GM12875 (cell line): Measurements from ENCODE around the gene COX10.

ENCODE experiments used
- H3K4me3 ChIP-seq: one replicate; pipeline ENCODE4 v1.5.1; 2011; ENCODE audit warnings: low read depth, low read length, control low read depth
- TF ChIP-seq, protein P1 (sequence below): IDR thresholded peaks from 2 replicates; pipeline ENCODE4 v1.5.1; 2011; ENCODE audit warnings: low read depth, mild to moderate bottlenecking, control low read depth, inconsistent platforms, low read length, moderate library complexity, borderline replicate concordance; ENCODE audit not compliant: insufficient read depth

The COX10 gene

DNA sequence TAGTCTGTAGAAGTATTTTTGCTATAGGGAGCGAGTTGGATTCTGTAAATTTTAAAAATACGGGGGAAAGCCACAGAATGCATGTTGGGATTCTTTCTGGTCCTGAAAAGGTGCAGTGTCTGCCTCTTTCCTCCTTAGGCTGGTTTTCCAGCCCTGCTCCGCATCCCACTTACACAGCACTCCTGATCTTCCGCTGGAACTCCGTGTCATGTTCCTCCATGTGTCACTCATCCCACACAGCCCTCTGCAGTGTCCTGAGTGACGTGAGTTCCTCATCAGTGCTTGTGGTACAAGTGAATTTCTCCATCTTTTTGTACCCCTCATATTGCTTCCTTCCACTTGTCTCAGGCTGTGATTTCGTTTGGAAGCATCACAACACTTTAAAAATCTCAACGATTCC is 34.5 kb downstream of the COX10 start:
- TF ChIP-seq, protein P1, sequence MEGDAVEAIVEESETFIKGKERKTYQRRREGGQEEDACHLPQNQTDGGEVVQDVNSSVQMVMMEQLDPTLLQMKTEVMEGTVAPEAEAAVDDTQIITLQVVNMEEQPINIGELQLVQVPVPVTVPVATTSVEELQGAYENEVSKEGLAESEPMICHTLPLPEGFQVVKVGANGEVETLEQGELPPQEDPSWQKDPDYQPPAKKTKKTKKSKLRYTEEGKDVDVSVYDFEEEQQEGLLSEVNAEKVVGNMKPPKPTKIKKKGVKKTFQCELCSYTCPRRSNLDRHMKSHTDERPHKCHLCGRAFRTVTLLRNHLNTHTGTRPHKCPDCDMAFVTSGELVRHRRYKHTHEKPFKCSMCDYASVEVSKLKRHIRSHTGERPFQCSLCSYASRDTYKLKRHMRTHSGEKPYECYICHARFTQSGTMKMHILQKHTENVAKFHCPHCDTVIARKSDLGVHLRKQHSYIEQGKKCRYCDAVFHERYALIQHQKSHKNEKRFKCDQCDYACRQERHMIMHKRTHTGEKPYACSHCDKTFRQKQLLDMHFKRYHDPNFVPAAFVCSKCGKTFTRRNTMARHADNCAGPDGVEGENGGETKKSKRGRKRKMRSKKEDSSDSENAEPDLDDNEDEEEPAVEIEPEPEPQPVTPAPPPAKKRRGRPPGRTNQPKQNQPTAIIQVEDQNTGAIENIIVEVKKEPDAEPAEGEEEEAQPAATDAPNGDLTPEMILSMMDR: no peak
- H3K4me3 ChIP-seq: no peak overlapping the region

- no peak overlapping the region for H3K4me3 ChIP-seq
- TF ChIP-seq, protein P1: no peak
These were observed 35.4 kb downstream of the COX10 start for GRCh38 chr17:14104734-14105133.

DNA sequence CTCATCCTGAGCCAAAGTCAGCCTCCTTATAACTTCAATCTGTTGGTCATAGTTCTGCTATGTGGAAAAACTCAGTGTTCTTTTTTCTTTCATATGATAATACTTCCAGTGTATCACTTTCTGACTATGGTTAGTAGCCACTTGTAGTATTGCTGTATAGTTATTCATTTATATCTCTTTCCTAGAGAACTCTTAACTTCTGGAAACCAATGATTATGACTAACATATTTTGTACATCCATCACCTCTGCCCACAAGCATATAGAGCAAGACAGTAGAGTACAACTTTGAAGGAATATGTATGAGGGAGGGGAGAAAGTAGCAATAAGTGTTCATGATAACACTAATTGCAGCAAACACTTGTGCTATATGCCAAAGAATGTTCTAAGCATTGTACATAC is 38.6 kb downstream of the COX10 start:
- H3K4me3 ChIP-seq: no peak overlapping the region
- TF ChIP-seq, protein P1: no peak

- H3K4me3 ChIP-seq: no peak overlapping the region
- TF ChIP-seq, protein P1: no peak
These were observed 43.1 kb downstream of the COX10 start for GRCh38 chr17:14112407-14112806.

GRCh38 chr17:14113137-14113536 is 43.8 kb downstream of the COX10 start:
- H3K4me3 ChIP-seq: no peak overlapping the region
- TF ChIP-seq, protein P1: no peak

DNA sequence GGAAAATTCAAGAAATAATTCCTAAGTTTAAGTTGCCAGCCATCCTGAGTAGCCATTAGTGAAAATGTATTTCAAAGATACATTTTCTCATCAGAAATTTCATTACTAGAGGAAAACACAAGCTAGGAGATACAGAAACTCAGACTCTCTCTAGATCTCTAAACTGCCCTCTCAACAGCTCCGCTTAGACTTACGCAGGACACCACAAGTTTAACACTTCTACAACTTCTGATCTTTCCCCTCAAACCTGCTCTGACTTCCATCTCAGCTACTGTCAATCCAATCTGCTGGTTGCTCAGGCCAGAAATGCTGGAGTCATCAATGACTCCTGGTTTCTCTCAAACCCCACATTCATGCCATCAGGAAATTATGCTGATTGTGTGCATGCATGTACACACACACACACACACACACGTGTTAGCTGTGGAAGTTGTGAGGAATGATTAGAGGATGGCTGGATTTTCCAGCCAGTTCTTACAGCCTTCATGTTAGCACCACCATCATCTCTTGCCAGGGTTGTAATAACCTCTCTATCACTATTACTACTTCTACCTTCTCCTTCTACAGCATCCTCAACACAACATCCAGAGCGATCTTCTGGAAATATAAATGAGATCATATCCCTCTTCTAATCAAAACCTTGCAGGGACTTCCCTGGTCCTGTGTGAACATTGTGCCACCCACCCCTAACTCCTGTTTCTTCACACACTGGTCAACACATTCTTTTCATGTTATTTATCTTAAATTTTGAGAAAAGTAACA is 47.1 kb downstream of the COX10 start:
- TF ChIP-seq, protein P1: no peak
- H3K4me3 ChIP-seq: no peak overlapping the region

DNA sequence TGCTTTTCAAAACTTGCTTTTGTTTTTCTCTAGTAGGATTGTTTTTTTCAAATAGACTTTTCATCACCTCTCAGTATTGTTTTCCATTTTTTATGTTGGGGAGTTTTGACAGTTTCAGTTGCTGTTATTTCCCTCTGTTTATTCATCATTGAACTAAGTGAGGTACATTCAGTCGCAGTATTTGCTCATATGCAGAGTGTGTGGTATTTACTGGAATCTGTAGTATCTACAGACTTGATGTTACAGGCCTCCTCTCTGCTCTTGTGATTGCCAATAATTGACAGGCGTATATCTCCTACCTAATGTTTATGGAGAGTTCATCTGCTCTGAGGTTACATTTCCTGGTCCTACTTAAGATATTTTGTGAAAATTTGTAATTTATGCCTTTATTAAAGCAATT is 49.6 kb downstream of the COX10 start:
- TF ChIP-seq, protein P1: no peak
- no peak overlapping the region for H3K4me3 ChIP-seq
